Measurements from ENCODE around the gene KRTAP12-4.

The KRTAP12-4 gene

DNA sequence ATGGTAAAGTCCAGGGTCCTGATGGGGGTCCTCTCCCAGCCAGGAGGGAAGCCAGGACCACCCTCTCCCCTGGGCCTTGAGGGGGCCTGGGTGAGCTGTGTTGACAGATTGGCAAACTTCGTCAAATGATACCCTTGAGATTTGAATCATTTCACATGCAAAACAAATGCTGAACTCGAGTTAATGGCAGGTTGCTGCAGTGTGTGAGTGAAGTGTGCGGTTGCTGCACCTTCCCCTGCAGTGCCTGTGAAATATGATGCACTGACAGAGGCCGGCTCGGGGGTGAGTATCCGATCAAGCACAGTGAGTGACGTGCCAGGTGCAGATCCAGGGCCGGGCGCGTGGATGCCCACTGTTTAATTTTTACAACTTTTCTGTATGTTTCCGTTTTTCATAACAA is 33.2 kb upstream of the KRTAP12-4 start:
- TF ChIP-seq, protein P1, sequence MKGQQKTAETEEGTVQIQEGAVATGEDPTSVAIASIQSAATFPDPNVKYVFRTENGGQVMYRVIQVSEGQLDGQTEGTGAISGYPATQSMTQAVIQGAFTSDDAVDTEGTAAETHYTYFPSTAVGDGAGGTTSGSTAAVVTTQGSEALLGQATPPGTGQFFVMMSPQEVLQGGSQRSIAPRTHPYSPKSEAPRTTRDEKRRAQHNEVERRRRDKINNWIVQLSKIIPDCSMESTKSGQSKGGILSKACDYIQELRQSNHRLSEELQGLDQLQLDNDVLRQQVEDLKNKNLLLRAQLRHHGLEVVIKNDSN (IDR thresholded peaks at IDR 0.05): no peak
- TF ChIP-seq, protein P2, sequence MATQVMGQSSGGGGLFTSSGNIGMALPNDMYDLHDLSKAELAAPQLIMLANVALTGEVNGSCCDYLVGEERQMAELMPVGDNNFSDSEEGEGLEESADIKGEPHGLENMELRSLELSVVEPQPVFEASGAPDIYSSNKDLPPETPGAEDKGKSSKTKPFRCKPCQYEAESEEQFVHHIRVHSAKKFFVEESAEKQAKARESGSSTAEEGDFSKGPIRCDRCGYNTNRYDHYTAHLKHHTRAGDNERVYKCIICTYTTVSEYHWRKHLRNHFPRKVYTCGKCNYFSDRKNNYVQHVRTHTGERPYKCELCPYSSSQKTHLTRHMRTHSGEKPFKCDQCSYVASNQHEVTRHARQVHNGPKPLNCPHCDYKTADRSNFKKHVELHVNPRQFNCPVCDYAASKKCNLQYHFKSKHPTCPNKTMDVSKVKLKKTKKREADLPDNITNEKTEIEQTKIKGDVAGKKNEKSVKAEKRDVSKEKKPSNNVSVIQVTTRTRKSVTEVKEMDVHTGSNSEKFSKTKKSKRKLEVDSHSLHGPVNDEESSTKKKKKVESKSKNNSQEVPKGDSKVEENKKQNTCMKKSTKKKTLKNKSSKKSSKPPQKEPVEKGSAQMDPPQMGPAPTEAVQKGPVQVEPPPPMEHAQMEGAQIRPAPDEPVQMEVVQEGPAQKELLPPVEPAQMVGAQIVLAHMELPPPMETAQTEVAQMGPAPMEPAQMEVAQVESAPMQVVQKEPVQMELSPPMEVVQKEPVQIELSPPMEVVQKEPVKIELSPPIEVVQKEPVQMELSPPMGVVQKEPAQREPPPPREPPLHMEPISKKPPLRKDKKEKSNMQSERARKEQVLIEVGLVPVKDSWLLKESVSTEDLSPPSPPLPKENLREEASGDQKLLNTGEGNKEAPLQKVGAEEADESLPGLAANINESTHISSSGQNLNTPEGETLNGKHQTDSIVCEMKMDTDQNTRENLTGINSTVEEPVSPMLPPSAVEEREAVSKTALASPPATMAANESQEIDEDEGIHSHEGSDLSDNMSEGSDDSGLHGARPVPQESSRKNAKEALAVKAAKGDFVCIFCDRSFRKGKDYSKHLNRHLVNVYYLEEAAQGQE (IDR thresholded peaks at IDR 0.05; ENCODE audit: low read depth): no peak
- TF ChIP-seq, protein P3, sequence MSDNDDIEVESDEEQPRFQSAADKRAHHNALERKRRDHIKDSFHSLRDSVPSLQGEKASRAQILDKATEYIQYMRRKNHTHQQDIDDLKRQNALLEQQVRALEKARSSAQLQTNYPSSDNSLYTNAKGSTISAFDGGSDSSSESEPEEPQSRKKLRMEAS (IDR thresholded peaks at IDR 0.05): no peak
- no peak for TF ChIP-seq TEAD4 (IDR thresholded peaks at IDR 0.05)

DNA sequence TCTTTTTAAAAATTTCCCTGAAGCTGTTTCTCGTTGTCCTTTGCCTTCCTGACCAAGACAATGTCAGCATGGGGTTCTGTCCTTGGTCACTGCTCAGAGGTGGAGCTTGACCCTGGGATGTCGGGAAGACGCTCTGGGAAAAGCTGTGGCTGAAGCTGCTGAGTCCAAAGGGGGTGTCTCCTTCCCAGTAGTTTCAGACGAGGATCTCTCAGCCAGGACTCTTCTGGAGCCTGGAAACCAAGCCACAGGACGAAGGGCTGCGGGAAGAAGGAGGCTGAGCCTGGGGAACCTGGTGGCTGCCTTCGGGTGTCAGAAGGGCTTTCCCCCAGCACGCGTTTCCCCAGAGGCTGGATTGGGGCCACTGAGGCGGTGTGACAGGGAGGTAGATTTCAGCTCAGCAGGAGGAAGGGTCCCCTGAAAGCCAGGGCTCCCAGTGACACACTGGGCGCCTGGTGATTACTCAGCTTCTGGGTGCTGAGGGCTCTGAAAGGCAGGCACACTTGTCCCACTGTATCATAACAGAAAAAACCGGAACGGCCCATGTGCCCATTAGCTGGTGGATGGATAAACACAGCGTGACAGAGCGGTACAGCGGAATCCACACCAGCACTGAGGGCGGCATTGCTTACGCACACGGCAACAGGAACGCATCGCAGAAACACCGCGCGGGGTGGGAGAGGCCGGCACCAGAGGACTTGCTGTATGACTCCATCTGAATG is 32.5 kb upstream of the KRTAP12-4 start:
- no peak for TF ChIP-seq CEBPB (IDR thresholded peaks at IDR 0.05)

DNA sequence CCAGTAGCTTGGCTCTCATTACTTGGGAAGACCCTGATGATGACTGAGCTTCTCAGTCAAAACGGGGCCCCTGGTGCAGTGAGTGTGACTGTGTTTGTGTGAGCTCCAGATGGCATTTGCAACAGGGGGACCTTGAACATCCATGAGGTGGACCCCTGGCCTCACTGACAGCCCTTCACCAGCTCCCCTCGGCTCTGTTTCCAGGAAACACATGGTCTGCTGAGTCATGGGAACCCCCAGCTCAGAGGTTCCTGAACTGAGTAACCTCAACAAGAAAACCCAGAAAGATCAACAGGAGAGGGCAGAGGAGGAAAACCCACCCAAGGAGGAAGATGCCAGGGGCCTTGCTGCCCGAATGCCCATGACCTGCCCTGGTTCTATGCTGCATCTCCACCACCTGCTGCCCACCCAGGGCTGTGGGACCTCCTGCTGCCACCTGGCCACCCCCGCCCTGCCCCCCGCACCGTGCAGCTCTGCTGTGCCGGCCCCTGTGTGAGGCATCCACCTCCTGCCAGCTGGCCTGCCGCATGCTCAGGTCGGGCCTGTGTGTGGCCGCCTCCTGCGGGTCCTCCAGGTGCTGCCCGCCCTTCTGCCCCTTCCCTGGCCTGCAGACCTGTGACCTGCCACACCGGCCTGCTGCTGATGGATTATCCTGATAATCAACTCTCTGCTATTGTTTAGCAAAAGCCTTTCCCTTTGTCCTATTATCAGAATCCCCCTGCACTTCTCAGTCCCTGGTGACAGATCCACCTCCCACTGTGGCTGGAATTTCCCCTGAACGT is 31.7 kb upstream of the KRTAP12-4 start:
- TF ChIP-seq EP300 (IDR thresholded peaks at IDR 0.05; ENCODE audit: borderline replicate concordance): no peak
- no peak for TF ChIP-seq CREB1 (IDR thresholded peaks at IDR 0.05; ENCODE audit: low read depth)
- no peak for TF ChIP-seq TEAD4 (IDR thresholded peaks at IDR 0.05)
- TF ChIP-seq NFIC (IDR thresholded peaks at IDR 0.05): no peak
- TF ChIP-seq ZBTB7A (IDR thresholded peaks at IDR 0.05; ENCODE audit: low read depth): no peak
- no peak for TF ChIP-seq TCF12 (IDR thresholded peaks at IDR 0.05; ENCODE audit: low read depth)
- TF ChIP-seq CEBPB (IDR thresholded peaks at IDR 0.05): no peak
- TF ChIP-seq, protein P2 (IDR thresholded peaks at IDR 0.05; ENCODE audit: low read depth): no peak
- TF ChIP-seq, protein P1 (IDR thresholded peaks at IDR 0.05): no peak
- TF ChIP-seq, protein P3 (IDR thresholded peaks at IDR 0.05): no peak
- no peak for TF ChIP-seq EGR1 (IDR thresholded peaks at IDR 0.05)
- no peak for TF ChIP-seq YY1 (IDR thresholded peaks at IDR 0.05; ENCODE audit: low read depth)
- no peak for TF ChIP-seq RAD21 (IDR thresholded peaks at IDR 0.05; ENCODE audit: low read depth)
- no peak for TF ChIP-seq TAF1 (IDR thresholded peaks at IDR 0.05; ENCODE audit: low read depth)
- no peak for TF ChIP-seq FOXM1 (IDR thresholded peaks at IDR 0.05; ENCODE audit: borderline replicate concordance, low read depth)

DNA sequence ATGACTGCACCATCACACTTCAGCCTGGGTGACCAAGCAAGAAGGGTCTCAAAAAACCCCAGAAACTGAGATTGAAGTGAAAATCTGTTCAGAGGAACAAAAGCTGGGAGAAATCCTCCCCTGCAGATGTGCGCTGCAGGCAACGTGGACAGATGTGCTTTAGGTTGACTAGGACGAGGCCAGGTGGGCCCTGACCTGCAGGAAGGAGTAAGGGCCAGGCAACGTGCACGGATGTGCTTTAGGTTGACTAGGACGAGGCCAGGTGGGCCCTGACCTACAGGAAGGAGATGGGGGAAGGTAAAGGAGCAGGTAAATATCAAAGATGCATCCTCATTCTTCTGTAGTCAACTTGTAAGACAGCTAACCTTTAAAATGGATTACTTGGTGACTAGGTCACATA is 30.0 kb upstream of the KRTAP12-4 start:
- TF ChIP-seq, protein P1 (IDR thresholded peaks at IDR 0.05): no peak
- TF ChIP-seq EP300 (IDR thresholded peaks at IDR 0.05; ENCODE audit: borderline replicate concordance): no peak
- TF ChIP-seq, protein P2 (IDR thresholded peaks at IDR 0.05; ENCODE audit: low read depth): no peak
- TF ChIP-seq EGR1 (IDR thresholded peaks at IDR 0.05): no peak
- no peak for TF ChIP-seq TEAD4 (IDR thresholded peaks at IDR 0.05)
- TF ChIP-seq CEBPB (IDR thresholded peaks at IDR 0.05): no peak
- TF ChIP-seq TAF1 (IDR thresholded peaks at IDR 0.05; ENCODE audit: low read depth): no peak
- TF ChIP-seq YY1 (IDR thresholded peaks at IDR 0.05; ENCODE audit: low read depth): no peak
- TF ChIP-seq CREB1 (IDR thresholded peaks at IDR 0.05; ENCODE audit: low read depth): no peak
- TF ChIP-seq, protein P3 (IDR thresholded peaks at IDR 0.05): no peak
- no peak for TF ChIP-seq RAD21 (IDR thresholded peaks at IDR 0.05; ENCODE audit: low read depth)
- TF ChIP-seq NFIC (IDR thresholded peaks at IDR 0.05): no peak
